ENCODE measurements around the gene AMY2B. TPM values are rescaled to one million over a fixed set of nuclear protein-coding genes. Genes with fewer than 3 reads are reported as not detected.
"Not testable (repeated sequence)": the region's sequence is repeated elsewhere in the genome, so short reads cannot be mapped to it uniquely, and the experiment has no call there.

Gene AMY2B
- total and polyA plus RNA-seq, 2 donors from 2014 or later, result 26.5 to 31.1 TPM

DNA sequence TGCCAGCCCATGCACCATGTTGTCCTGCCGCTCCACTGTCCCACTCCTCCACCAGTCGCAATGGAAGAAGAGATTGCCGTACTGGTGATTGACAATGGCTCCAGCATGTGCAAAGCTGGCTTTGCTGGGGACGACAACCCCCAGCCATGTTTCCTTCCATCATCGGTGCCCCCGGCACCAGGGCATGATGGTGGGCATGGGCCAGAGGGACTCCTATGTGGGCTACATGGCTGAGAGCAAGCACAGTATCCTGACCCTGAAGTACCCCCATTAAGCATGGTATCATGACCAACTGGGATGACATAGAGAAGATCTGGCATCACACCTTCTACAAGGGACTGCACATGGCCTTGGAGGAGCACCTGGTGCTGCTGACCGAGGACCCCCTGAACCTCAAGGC, 1.9 kb upstream of the AMY2B start:
- Histone ChIP-seq H3K9me3 (ENCODE audit: control insufficient read depth in 2 of 3, insufficient read depth in 1 of 3, low read length in 3 of 3) (no peaks in the 10 kb centered on the region), H3K27me3 (ENCODE audit: control insufficient read depth, insufficient read depth, low read length) (no peaks in the 10 kb centered on the region), H3K9ac (ENCODE audit: low read length in 3 of 3) (no peak overlapping the region), H3K36me3 (ENCODE audit: control insufficient read depth in 2 of 3, insufficient read depth in 3 of 3, low read length in 3 of 3) (no peaks in the 10 kb centered on the region), H3K27ac (ENCODE audit: low read depth in 2 of 2, low read length in 2 of 2) (no peak overlapping the region), H3K4me3 (ENCODE audit: low read length in 3 of 3) (no peak overlapping the region), H3K4me1 (ENCODE audit: control insufficient read depth in 2 of 3, insufficient read depth in 2 of 3, low read depth in 1 of 3, low read length in 3 of 3) (no peaks in the 10 kb centered on the region)
- intact Hi-C loops (cut with DNase I), result no loop called here
- no peak for FAIRE-seq
- TF ChIP-seq, protein P1, sequence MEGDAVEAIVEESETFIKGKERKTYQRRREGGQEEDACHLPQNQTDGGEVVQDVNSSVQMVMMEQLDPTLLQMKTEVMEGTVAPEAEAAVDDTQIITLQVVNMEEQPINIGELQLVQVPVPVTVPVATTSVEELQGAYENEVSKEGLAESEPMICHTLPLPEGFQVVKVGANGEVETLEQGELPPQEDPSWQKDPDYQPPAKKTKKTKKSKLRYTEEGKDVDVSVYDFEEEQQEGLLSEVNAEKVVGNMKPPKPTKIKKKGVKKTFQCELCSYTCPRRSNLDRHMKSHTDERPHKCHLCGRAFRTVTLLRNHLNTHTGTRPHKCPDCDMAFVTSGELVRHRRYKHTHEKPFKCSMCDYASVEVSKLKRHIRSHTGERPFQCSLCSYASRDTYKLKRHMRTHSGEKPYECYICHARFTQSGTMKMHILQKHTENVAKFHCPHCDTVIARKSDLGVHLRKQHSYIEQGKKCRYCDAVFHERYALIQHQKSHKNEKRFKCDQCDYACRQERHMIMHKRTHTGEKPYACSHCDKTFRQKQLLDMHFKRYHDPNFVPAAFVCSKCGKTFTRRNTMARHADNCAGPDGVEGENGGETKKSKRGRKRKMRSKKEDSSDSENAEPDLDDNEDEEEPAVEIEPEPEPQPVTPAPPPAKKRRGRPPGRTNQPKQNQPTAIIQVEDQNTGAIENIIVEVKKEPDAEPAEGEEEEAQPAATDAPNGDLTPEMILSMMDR (IDR thresholded peaks at IDR 0.05; ENCODE audit: borderline replicate concordance, extremely low read depth, insufficient read depth), result no peak
- DNase-seq, result no peak

DNA sequence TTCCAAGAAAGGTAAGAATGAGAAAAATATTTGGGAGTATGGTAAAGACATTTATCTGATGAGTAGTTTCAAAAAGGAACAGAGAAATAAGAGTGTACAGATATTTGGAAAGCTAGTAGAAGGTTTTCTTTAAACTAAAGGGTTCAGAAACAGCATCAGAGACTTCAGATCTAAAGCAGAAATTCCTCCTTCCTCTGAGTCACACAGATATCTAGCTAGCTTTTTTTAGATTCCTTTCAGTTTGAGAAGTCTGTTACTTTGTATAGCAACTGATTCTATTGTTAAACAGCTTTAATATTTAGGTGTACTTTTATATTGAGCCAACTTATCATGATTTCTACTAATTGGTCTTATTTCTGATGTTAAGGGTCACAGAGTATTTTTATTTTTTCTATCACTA, 4.7 kb downstream of the AMY2B start:
- Histone ChIP-seq H3K27ac (ENCODE audit: low read depth in 2 of 2, low read length in 2 of 2) (no peak overlapping the region), H3K27me3 (ENCODE audit: control insufficient read depth, insufficient read depth, low read length) (no peaks in the 10 kb centered on the region), H3K36me3 (ENCODE audit: control insufficient read depth in 2 of 3, insufficient read depth in 3 of 3, low read length in 3 of 3) (no peaks in the 10 kb centered on the region), H3K4me3 (ENCODE audit: low read length in 3 of 3) (no peak overlapping the region), H3K9me3 (ENCODE audit: control insufficient read depth in 2 of 3, insufficient read depth in 1 of 3, low read length in 3 of 3) (no peaks in the 10 kb centered on the region), H3K9ac (ENCODE audit: low read length in 3 of 3) (no peak overlapping the region), H3K4me1 (ENCODE audit: control insufficient read depth in 2 of 3, insufficient read depth in 2 of 3, low read depth in 1 of 3, low read length in 3 of 3) (no peaks in the 10 kb centered on the region)
- TF ChIP-seq, protein P1 (IDR thresholded peaks at IDR 0.05; ENCODE audit: borderline replicate concordance, extremely low read depth, insufficient read depth), result no peak
- no peak for DNase-seq
- intact Hi-C loops (cut with DNase I), result no loop called here
- no peak for FAIRE-seq

DNA sequence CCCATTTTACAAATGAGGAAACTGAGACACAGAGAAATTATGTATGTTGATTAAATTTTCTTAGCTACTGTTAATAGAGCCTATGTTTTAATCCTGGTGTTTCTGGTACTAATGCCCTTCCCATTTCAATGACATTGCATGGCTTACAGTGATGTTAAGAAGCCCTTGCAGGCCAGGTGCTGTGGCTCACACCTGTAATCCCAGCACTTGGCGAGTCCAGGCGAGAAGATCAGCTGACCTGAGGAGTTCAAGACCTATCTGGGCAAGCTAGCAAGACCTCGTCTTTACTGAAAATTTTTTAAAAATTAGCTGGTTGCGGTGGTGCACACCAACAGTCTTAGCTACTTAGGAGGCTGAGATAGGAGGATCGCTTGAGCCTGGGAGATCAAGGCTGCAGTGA, 5.4 kb downstream of the AMY2B start:
- FAIRE-seq; DNase-seq; H3K9ac ChIP-seq (ENCODE audit: low read length in 3 of 3); H3K4me3 ChIP-seq (ENCODE audit: low read length in 3 of 3); H3K27ac ChIP-seq (ENCODE audit: low read depth in 2 of 2, low read length in 2 of 2); intact Hi-C loops (cut with DNase I); H3K4me1 ChIP-seq (ENCODE audit: control insufficient read depth in 2 of 3, insufficient read depth in 2 of 3, low read depth in 1 of 3, low read length in 3 of 3); H3K36me3 ChIP-seq (ENCODE audit: control insufficient read depth in 2 of 3, insufficient read depth in 3 of 3, low read length in 3 of 3); H3K9me3 ChIP-seq (ENCODE audit: control insufficient read depth in 2 of 3, insufficient read depth in 1 of 3, low read length in 3 of 3); H3K27me3 ChIP-seq (ENCODE audit: control insufficient read depth, insufficient read depth, low read length): not testable (repeated sequence)

DNA sequence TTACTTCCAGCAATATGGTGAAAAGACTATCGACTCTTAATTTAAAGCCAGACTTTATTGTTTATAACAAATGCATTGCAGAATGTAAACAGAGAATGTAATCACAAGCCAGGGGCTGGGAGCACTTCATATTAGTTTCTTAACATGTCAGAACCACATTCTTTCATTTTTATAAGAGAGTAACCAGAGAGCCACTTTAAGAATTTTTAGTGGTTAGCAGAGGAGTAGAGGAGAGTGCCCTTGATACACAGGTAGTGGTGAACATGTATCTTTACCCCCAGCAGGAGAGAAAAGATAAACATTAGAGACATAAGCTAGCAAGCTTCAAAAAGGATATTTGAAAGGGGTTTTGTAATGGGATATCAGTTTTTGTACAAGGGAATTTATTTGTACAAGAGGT, 11.1 kb downstream of the AMY2B start:
- FAIRE-seq (no peak), DNase-seq (no peak)
- H3K4me3 ChIP-seq (ENCODE audit: low read length in 3 of 3), result no peak overlapping the region
- H3K4me1 ChIP-seq (ENCODE audit: control insufficient read depth in 2 of 3, insufficient read depth in 2 of 3, low read depth in 1 of 3, low read length in 3 of 3), result no peaks in the 10 kb centered on the region
- H3K9ac ChIP-seq (ENCODE audit: low read length in 3 of 3), result no peak overlapping the region
- no peaks in the 10 kb centered on the region for H3K36me3 ChIP-seq (ENCODE audit: control insufficient read depth in 2 of 3, insufficient read depth in 3 of 3, low read length in 3 of 3)
- H3K27ac ChIP-seq (ENCODE audit: low read depth in 2 of 2, low read length in 2 of 2), result no peak overlapping the region
- H3K9me3 ChIP-seq (ENCODE audit: control insufficient read depth in 2 of 3, insufficient read depth in 1 of 3, low read length in 3 of 3), result no peaks in the 10 kb centered on the region
- no peaks in the 10 kb centered on the region for H3K27me3 ChIP-seq (ENCODE audit: control insufficient read depth, insufficient read depth, low read length)
- intact Hi-C loops (cut with DNase I), result no loop called here
- TF ChIP-seq, protein P1 (IDR thresholded peaks at IDR 0.05; ENCODE audit: borderline replicate concordance, extremely low read depth, insufficient read depth), result no peak

Data from kidney (tissue), 14 donors.